A549 treated with Hydrocortisone at 1 μM for 4 hours (cell line): Measurements from ENCODE around the gene ROBO4. TPM values are rescaled to one million over a fixed set of nuclear protein-coding genes. Genes with fewer than 3 reads are reported as not detected.

Experiments used
- total RNA-seq: library from RNA; stranded (reverse); fragments of 200-300 nt; extraction: Qiagen RNA extraction; gene quantifications from 5 replicates; pipeline ENCODE4 v1.2.3, GENCODE V29; 2022

ROBO4 gene
- not detected in 5 replicates for total RNA-seq

GRCh38 chr11:124897674-124898262 lies at the start of gene ROBO4:
Gene ROBO4 (minus strand): TSS chr11:124897865. CDS start chr11:124897795, 70 bp downstream.

GRCh38 chr11:124935548-124936514 lies 38.2 kb upstream of the ROBO4 start, which contains the start of gene HEPACAM:
Gene HEPACAM (minus strand): TSS chr11:124936047. CDS start chr11:124936006, 41 bp downstream.

GRCh38 chr11:124918950-124919349 lies 21.3 kb upstream of the ROBO4 start, which contains the start of gene HEPN1:
Gene HEPN1 (plus strand): TSS chr11:124919250.

GRCh38 chr11:124865181-124865901 lies 32.3 kb downstream of the ROBO4 start, which contains the start of gene ROBO3:
Gene ROBO3 (plus strand): TSS chr11:124865432. CDS start chr11:124865578, 146 bp downstream.

Other genes starting within 250 kb of the ROBO4 start
- gene SIAE, start 224.1 kb downstream of the ROBO4 start, total RNA-seq = 14.3 to 15.8 TPM (median 15.0 TPM) in 5 replicates
- 16.2 to 24.4 TPM (median 18.4 TPM) in 5 replicates for gene SPA17, start 224.0 kb downstream of the ROBO4 start, total RNA-seq
- gene NRGN, start 157.9 kb downstream of the ROBO4 start, total RNA-seq = 6.0 to 13.6 TPM (median 10.2 TPM) in 5 replicates
- gene VSIG2, start 145.6 kb downstream of the ROBO4 start, total RNA-seq = not detected in 5 replicates
- 10.4 to 14.2 TPM (median 13.1 TPM) in 5 replicates for gene ESAM, start 135.6 kb downstream of the ROBO4 start, total RNA-seq
- 5.4 to 6.1 TPM (median 5.7 TPM) in 5 replicates for gene MSANTD2, start 97.5 kb downstream of the ROBO4 start, total RNA-seq
- 2.0 to 3.8 TPM (median 2.9 TPM) in 5 replicates for gene ROBO3, start 32.4 kb downstream of the ROBO4 start, total RNA-seq
- gene HEPN1, start 21.4 kb upstream of the ROBO4 start, total RNA-seq = not detected in 5 replicates
- not detected in 5 replicates for gene HEPACAM, start 38.2 kb upstream of the ROBO4 start, total RNA-seq
- 0.36 to 0.67 TPM (median 0.48 TPM) in 5 replicates for gene CCDC15, start 56.3 kb upstream of the ROBO4 start, total RNA-seq
- 0.10 to 0.21 TPM (median 0.15 TPM) in 5 replicates for gene SLC37A2, start 165.4 kb upstream of the ROBO4 start, total RNA-seq
- gene TMEM218, start 213.8 kb upstream of the ROBO4 start, total RNA-seq = 20.1 to 25.1 TPM (median 21.5 TPM) in 5 replicates